Measurements from ENCODE around the gene KRT80.

The KRT80 gene

DNA sequence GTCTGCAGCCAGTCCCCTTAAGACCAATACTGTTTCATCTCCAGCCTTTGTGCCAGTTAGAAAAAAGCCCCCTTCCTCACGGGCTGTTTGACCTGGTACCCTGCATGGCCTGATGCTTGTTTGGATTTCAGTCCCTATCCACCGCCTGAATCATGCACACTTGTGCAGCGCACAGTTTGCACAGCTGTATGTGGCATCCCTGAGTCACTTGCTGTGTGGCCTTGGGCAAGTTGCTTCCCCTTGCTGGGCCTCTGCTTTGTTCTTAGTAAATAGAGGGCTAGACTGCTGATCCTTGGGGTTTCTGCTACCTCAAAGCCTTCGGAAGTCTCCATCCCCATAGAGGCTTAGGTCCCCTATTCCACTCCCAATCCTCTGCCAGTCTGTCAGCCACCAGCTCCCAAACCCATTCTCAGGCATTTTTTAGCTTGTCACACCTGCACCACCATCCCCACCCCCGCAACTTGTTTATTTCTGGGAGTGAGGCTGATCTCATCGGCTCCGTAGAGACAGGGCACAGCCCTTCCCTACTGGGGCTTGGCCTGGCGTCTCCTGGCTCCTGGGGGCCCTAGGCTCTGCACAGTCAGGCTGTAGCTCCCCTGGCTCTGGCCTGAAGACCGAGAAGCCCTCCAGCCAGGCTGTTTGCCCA, 8.8 kb downstream of the KRT80 start:
- DNase-seq (ENCODE audit: low spot score) = no peak
- TF ChIP-seq, protein P1, sequence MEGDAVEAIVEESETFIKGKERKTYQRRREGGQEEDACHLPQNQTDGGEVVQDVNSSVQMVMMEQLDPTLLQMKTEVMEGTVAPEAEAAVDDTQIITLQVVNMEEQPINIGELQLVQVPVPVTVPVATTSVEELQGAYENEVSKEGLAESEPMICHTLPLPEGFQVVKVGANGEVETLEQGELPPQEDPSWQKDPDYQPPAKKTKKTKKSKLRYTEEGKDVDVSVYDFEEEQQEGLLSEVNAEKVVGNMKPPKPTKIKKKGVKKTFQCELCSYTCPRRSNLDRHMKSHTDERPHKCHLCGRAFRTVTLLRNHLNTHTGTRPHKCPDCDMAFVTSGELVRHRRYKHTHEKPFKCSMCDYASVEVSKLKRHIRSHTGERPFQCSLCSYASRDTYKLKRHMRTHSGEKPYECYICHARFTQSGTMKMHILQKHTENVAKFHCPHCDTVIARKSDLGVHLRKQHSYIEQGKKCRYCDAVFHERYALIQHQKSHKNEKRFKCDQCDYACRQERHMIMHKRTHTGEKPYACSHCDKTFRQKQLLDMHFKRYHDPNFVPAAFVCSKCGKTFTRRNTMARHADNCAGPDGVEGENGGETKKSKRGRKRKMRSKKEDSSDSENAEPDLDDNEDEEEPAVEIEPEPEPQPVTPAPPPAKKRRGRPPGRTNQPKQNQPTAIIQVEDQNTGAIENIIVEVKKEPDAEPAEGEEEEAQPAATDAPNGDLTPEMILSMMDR (IDR thresholded peaks at IDR 0.05; ENCODE audit: extremely low read depth, insufficient read depth, missing control alignments) = no peak
- in situ Hi-C loops (cut with MboI; ENCODE audit: low pct_unique_long_range_greater_than_20kb, low sequenced_read_pairs, unreplicated experiment) = no loop called here

DNA sequence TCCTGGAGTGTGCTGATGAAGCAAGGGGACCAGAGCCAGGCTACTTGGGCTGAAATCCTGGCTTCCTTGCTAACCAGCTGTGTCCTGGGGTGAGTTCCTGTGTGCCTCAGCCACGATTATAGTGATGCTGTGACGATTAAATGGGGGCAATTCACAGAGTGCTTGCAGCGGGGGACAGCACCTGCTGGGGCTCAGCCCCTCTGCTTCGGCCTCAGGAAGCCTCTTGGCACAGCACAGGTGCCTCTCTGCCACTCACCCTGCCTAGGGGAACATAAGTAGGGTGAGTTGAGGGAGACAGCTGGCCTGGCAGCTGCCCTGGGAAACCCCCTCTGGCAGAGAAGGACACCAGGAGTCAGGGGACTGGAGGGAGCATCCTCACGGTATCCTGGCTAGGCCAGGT, 9.4 kb downstream of the KRT80 start:
- in situ Hi-C loops (cut with MboI; ENCODE audit: low pct_unique_long_range_greater_than_20kb, low sequenced_read_pairs, unreplicated experiment) = no loop called here
- TF ChIP-seq, protein P1 (IDR thresholded peaks at IDR 0.05; ENCODE audit: extremely low read depth, insufficient read depth, missing control alignments) = no peak
- no peak for DNase-seq (ENCODE audit: low spot score)

- TF ChIP-seq, protein P1 (IDR thresholded peaks at IDR 0.05; ENCODE audit: extremely low read depth, insufficient read depth, missing control alignments) = no peak
- in situ Hi-C loops (cut with MboI; ENCODE audit: low pct_unique_long_range_greater_than_20kb, low sequenced_read_pairs, unreplicated experiment) = no loop called here
- no peak for DNase-seq (ENCODE audit: low spot score)
Measured at GRCh38 chr12:52181746-52182145, 10.1 kb downstream of the KRT80 start.

DNA sequence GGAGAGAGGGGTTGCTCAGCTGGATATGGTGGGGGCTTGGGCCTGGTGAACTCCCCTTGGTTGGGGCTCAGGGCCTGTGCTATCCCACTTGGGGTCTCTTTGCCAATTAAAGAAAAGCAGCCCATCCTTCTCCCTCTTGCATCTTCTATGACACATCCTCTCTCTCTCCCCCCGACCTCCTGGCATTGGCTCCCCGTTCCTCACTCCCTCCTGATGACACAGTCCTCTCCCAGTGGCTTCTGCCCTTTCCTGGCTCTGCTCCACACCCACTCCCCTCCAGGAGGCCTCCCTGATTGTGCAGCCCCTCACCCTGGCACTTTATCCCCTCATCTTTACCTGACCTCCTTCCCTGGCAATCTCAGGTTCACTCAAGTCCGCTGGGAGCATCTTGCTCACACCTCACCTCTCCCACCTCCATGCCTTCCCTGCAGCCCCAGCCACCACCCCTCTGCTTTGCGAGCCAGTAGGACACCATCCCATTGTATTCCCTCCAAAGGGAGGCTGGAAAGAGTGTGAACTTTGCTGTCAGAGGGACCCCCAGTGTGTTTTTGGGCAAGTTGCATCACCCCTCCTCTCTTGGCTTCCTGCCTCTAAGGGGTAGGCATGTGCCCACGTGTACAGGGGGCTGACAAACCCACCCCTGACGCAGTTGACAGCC, 10.7 kb downstream of the KRT80 start:
- in situ Hi-C loops (cut with MboI; ENCODE audit: low pct_unique_long_range_greater_than_20kb, low sequenced_read_pairs, unreplicated experiment) = no loop called here
- no peak for DNase-seq (ENCODE audit: low spot score)

GRCh38 chr12:52179396-52179973, 12.3 kb downstream of the KRT80 start:
- no peak for DNase-seq (ENCODE audit: low spot score)
- in situ Hi-C loops (cut with MboI; ENCODE audit: low pct_unique_long_range_greater_than_20kb, low sequenced_read_pairs, unreplicated experiment) = no loop called here
- TF ChIP-seq, protein P1 (IDR thresholded peaks at IDR 0.05; ENCODE audit: extremely low read depth, insufficient read depth, missing control alignments) = no peak

More for the DNA sequence above, 10.7 kb downstream of the KRT80 start:
- TF ChIP-seq, protein P1 (IDR thresholded peaks at IDR 0.05; ENCODE audit: extremely low read depth, insufficient read depth, missing control alignments) = no peak

GRCh38 chr12:52178984-52179383, 12.8 kb downstream of the KRT80 start:
- TF ChIP-seq, protein P1 (IDR thresholded peaks at IDR 0.05; ENCODE audit: extremely low read depth, insufficient read depth, missing control alignments) = no peak
- in situ Hi-C loops (cut with MboI; ENCODE audit: low pct_unique_long_range_greater_than_20kb, low sequenced_read_pairs, unreplicated experiment) = no loop called here
- no peak for DNase-seq (ENCODE audit: low spot score)

All from GM13977 (cell line).